GM12891 (cell line): Measurements from ENCODE around the gene KRT78. TPM values are rescaled to one million over a fixed set of nuclear protein-coding genes. Genes with fewer than 3 reads are reported as not detected.
"Not testable (repeated sequence)": the region's sequence is repeated elsewhere in the genome, so short reads cannot be mapped to it uniquely, and the experiment has no call there.

Experiments
- DNase-seq: peaks from one replicate; pipeline ENCODE4 v3.0.0; 2011; ENCODE audit warnings: low spot score; ENCODE audit not compliant: insufficient read length
- FAIRE-seq: peaks from 2 replicates; lab custom pipeline; 2011; peaks lifted over from hg19 to GRCh38; lab: Jason Lieb, UNC
- PAX5 ChIP-seq: IDR thresholded peaks from 2 replicates; pipeline ENCODE4 v1.6.1; 2011; ENCODE audit warnings: low read length, moderate library complexity, mild to moderate bottlenecking; ENCODE audit not compliant: insufficient read depth, severe bottlenecking
- POLR2A ChIP-seq: IDR thresholded peaks from 2 replicates; pipeline ENCODE4 v1.6.1; 2011; ENCODE audit warnings: low read depth, low read length, control low read depth
- POLR2AphosphoS5 ChIP-seq: IDR thresholded peaks from 2 replicates; pipeline ENCODE4 v1.6.1; 2011; ENCODE audit warnings: low read depth, low read length, control low read depth
- POU2F2 ChIP-seq: IDR thresholded peaks from 2 replicates; pipeline ENCODE4 v1.6.1; 2011; ENCODE audit warnings: low read depth, mild to moderate bottlenecking, control low read depth, low read length, moderate library complexity
- SPI1 ChIP-seq: IDR thresholded peaks from 2 replicates; pipeline ENCODE4 v1.6.1; 2011; ENCODE audit warnings: low read depth, low read length, control low read depth
- TAF1 ChIP-seq: IDR thresholded peaks from 2 replicates; pipeline ENCODE4 v1.6.1; 2011; ENCODE audit warnings: low read depth, low read length, control low read depth
- polyA plus RNA-seq: library from polyadenylated mRNA; unstranded; fragments of >200 nt; gene quantifications from one replicate; pipeline ENCODE4 v1.2.1, GENCODE V29; 2012; ENCODE audit warnings: low read depth, missing spikeins, inconsistent platforms; ENCODE audit not compliant: missing spikeins

KRT78 gene
- not detected for polyA plus RNA-seq

GRCh38 chr12:52848661-52849255, at the start of gene KRT78:
Gene KRT78 (minus strand): TSS chr12:52848994. CDS start chr12:52848930, 64 bp downstream.
- DNase-seq (no peak), FAIRE-seq (no peak)
- TF ChIP-seq TAF1: no peak
- TF ChIP-seq POU2F2: no peak
- TF ChIP-seq PAX5: no peak
- no peak for TF ChIP-seq SPI1
- TF ChIP-seq POLR2AphosphoS5: no peak

GRCh38 chr12:52896190-52897100, 47.7 kb upstream of the KRT78 start:
- DNase-seq (no peak), FAIRE-seq (no peak)
- TF ChIP-seq POLR2AphosphoS5 (no peak), SPI1 (no peak), POU2F2 (no peak)

GRCh38 chr12:52895726-52896189, 47.0 kb upstream of the KRT78 start:
- DNase-seq (no peak), FAIRE-seq (no peak)

DNA sequence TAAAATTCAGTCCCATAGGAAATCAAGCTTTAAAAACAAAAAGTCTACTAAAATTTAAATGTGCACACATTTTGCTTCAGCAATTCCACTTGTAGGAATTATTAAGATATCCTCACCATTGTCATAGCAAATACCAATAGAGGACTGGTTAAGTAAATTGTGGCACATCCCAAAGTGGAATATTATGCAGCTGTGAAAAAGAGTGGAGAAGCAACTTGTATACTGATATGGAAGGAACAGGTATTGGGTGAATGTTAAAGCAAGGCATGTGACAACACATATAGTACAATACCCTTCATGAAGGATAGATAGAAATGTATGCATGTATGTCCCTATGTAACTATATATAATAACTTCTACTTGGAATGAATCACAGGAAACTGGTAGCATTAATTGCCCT, 44.2 kb upstream of the KRT78 start:
- no peak for TF ChIP-seq SPI1
- no peak for TF ChIP-seq POLR2A
- no peak for TF ChIP-seq TAF1
- TF ChIP-seq POU2F2: no peak
- no peak for TF ChIP-seq POLR2AphosphoS5
- no peak for TF ChIP-seq PAX5
- no peak for FAIRE-seq
- no peak for DNase-seq

More at GRCh38 chr12:52895726-52896189, 47.0 kb upstream of the KRT78 start:
- TF ChIP-seq PAX5 (no peak), POU2F2 (no peak), POLR2A (no peak), SPI1 (no peak), POLR2AphosphoS5 (no peak), TAF1 (no peak)

- DNase-seq (no peak), FAIRE-seq (no peak)
- TF ChIP-seq PAX5: no peak
- TF ChIP-seq POLR2AphosphoS5: no peak
- no peak for TF ChIP-seq POU2F2
- TF ChIP-seq TAF1: no peak
- no peak for TF ChIP-seq SPI1
- TF ChIP-seq POLR2A: no peak
These were observed 43.5 kb upstream of the KRT78 start for GRCh38 chr12:52892207-52892852.

GRCh38 chr12:52891044-52891443, 42.2 kb upstream of the KRT78 start:
- TF ChIP-seq SPI1: no peak
- TF ChIP-seq POLR2A: no peak
- TF ChIP-seq POU2F2: no peak
- TF ChIP-seq POLR2AphosphoS5: no peak
- TF ChIP-seq TAF1: no peak
- no peak for TF ChIP-seq PAX5
- FAIRE-seq (no peak), DNase-seq (no peak)

DNA sequence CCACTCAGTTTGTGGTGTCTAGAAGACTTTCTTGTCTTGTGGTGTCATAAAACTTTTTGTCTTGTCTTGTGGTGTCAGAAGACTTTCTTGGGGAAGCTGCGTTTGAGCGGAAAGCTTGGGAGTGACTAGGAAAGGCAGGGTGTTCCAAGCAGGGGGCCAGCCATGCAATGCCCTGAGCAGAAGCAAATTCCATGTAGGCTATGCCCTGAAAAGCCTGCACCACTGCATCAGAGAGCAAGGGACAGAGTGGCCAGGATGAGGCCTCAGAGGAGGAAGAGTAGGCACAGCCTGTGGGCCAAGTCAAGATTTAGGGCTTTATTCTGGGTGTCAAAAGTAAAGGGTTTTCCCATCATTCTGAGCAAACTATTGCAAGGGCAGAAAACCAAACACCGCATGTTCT, 41.6 kb upstream of the KRT78 start:
- DNase-seq (no peak), FAIRE-seq (no peak)
- TF ChIP-seq SPI1: no peak
- no peak for TF ChIP-seq POLR2AphosphoS5
- no peak for TF ChIP-seq POU2F2
- TF ChIP-seq PAX5: no peak
- TF ChIP-seq TAF1: no peak
- TF ChIP-seq POLR2A: no peak

DNA sequence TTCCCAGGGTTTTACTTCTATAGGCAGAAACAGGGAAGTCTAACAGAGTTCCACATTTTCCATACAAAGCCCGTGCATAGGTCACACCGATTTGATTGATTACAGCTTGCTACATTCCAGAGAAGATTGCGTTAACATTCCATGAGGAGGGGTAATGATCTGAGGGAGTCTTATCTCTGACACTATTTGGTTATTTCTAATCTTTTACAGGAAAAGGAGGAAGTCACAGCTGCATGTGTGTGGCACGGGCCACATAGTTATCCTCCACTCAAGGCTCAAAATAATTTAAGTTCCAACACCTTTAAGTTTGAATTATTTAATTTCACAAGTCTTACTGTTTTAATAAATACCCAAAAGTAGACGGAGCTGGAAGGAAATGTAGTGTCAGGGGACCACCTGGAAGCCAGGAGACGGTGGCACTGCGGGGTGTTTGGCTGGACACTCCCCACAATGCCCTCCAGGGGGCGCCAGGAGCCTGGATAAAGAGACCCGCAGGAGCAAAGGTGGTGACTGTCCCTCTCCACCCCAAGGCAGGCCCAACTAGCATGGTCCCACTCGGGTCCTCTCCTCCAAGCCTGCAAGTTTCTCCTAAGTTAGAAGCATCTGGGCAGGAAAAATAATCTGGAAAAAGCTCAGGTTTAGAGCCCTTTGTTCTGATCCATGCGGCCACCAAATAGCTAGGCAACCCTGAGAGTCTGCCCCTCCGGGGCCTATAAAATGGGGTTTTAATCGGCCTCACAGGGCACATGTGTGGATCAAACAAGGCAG, 35.9 kb upstream of the KRT78 start:
- TF ChIP-seq PAX5 (no peak), POLR2AphosphoS5 (no peak), POU2F2 (no peak), POLR2A (no peak), TAF1 (no peak), SPI1 (no peak)
- DNase-seq (peak; percentile 69), FAIRE-seq (no peak)

- DNase-seq, FAIRE-seq: not testable (repeated sequence)
These were observed 31.7 kb upstream of the KRT78 start for GRCh38 chr12:52880499-52880898.
